HCEC 1CT (cell line): Measurements from ENCODE around the gene ABCF1.

Source experiments
- DNase-seq: peaks from one replicate; pipeline ENCODE4 v3.0.0-alpha.2; 2017

Gene ABCF1

GRCh38 chr6:30601815-30602641 lies 30.8 kb downstream of the ABCF1 start:
- no peak for DNase-seq

GRCh38 chr6:30603961-30604360 lies 32.7 kb downstream of the ABCF1 start:
- DNase-seq = no peak

GRCh38 chr6:30610065-30610464 lies 38.8 kb downstream of the ABCF1 start:
- DNase-seq = no peak

GRCh38 chr6:30611150-30611855 lies 40.1 kb downstream of the ABCF1 start:
- no peak for DNase-seq

- DNase-seq = no peak
Measured at GRCh38 chr6:30611856-30612194, 40.6 kb downstream of the ABCF1 start.

- DNase-seq = peak; percentile 59
Measured at GRCh38 chr6:30612213-30612612, 41.0 kb downstream of the ABCF1 start.

- DNase-seq = peak; percentile 34
Measured at GRCh38 chr6:30612687-30613248, 41.5 kb downstream of the ABCF1 start.

- DNase-seq = peak; percentile 50
Measured at GRCh38 chr6:30613251-30614043, 42.2 kb downstream of the ABCF1 start.

GRCh38 chr6:30614044-30614842 lies 43.0 kb downstream of the ABCF1 start:
- peak; percentile 32 for DNase-seq

- peak; percentile 93 for DNase-seq
Measured at GRCh38 chr6:30614843-30615218, 43.6 kb downstream of the ABCF1 start.

- peak; percentile 73 for DNase-seq
Measured at GRCh38 chr6:30615219-30615957, 44.1 kb downstream of the ABCF1 start.

- no peak for DNase-seq
Measured at GRCh38 chr6:30615958-30616810, 44.9 kb downstream of the ABCF1 start.

- peak; percentile 100 for DNase-seq
Measured at GRCh38 chr6:30616811-30617564, 45.7 kb downstream of the ABCF1 start, which contains the start of gene PPP1R10. Gene PPP1R10, minus strand, starts transcription at chr6:30617243. Its CDS starts 7,299 bp downstream, at chr6:30609944.

GRCh38 chr6:30617565-30618269 lies 46.5 kb downstream of the ABCF1 start, which contains the start of gene MRPS18B:
Gene MRPS18B, plus strand, starts transcription at chr6:30617840. Its CDS starts 26 bp downstream, at chr6:30617866.
- peak; percentile 97 for DNase-seq

GRCh38 chr6:30618270-30618797 lies 47.1 kb downstream of the ABCF1 start:
- DNase-seq = peak; percentile 37

- no peak for DNase-seq
Measured at GRCh38 chr6:30619561-30619960, 48.3 kb downstream of the ABCF1 start.

GRCh38 chr6:30625511-30625910 lies 54.3 kb downstream of the ABCF1 start:
- DNase-seq = no peak
